GM21825 (cell line): Measurements from ENCODE around the gene GNPAT.

Source experiments
- ATAC-seq: cut with Tn5 transposase; IDR thresholded peaks from one replicate; pipeline ENCODE4 v1.9.1; 2021; ENCODE audit warnings: mild to moderate bottlenecking, moderate library complexity; ENCODE audit not compliant: unreplicated experiment

Gene GNPAT

GRCh38 chr1:231240883-231241735 lies at the start of gene GNPAT:
TSS of gene GNPAT (plus strand) at chr1:231241212. CDS start at chr1:231241379, 167 bp downstream.
- peak; percentile 93 for ATAC-seq

- no peak for ATAC-seq
These were observed 48.3 kb upstream of the GNPAT start for GRCh38 chr1:231192620-231193163.

- ATAC-seq, result no peak
These were observed 47.2 kb upstream of the GNPAT start for GRCh38 chr1:231193710-231194340.

GRCh38 chr1:231194476-231194842 lies 46.6 kb upstream of the GNPAT start:
- no peak for ATAC-seq

- ATAC-seq, result no peak
These were observed 46.0 kb upstream of the GNPAT start for GRCh38 chr1:231194843-231195516.

GRCh38 chr1:231196307-231196706 lies 44.7 kb upstream of the GNPAT start:
- no peak for ATAC-seq

GRCh38 chr1:231196728-231197127 lies 44.3 kb upstream of the GNPAT start:
- no peak for ATAC-seq

- ATAC-seq, result no peak
These were observed 41.1 kb upstream of the GNPAT start for GRCh38 chr1:231199868-231200267.

- ATAC-seq, result no peak
These were observed 40.5 kb upstream of the GNPAT start for GRCh38 chr1:231200388-231201031.

- ATAC-seq, result no peak
These were observed 39.5 kb upstream of the GNPAT start for GRCh38 chr1:231201375-231201978.

- no peak for ATAC-seq
These were observed 38.9 kb upstream of the GNPAT start for GRCh38 chr1:231201979-231202633.

GRCh38 chr1:231203259-231204057 lies 37.6 kb upstream of the GNPAT start:
- ATAC-seq, result no peak

GRCh38 chr1:231206856-231207255 lies 34.2 kb upstream of the GNPAT start:
- ATAC-seq, result no peak

GRCh38 chr1:231207437-231207836 lies 33.6 kb upstream of the GNPAT start:
- no peak for ATAC-seq

- ATAC-seq, result no peak
These were observed 32.0 kb upstream of the GNPAT start for GRCh38 chr1:231208980-231209379.

GRCh38 chr1:231209531-231209930 lies 31.5 kb upstream of the GNPAT start:
- no peak for ATAC-seq

- ATAC-seq, result no peak
These were observed 30.9 kb upstream of the GNPAT start for GRCh38 chr1:231210126-231210525.

GRCh38 chr1:231211005-231211857 lies 29.8 kb upstream of the GNPAT start:
- peak; percentile 93 for ATAC-seq
